NT2/D1 (cell line): ENCODE measurements around the gene GAP43.

Source experiments
- SUZ12 ChIP-seq: IDR thresholded peaks from 2 replicates; pipeline ENCODE4 v1.6.1; 2011; ENCODE audit not compliant: insufficient read length, insufficient read depth; ENCODE audit errors: extremely low read depth
- YY1 ChIP-seq: IDR thresholded peaks from 2 replicates; pipeline ENCODE4 v1.6.1; 2011; ENCODE audit not compliant: insufficient read length, insufficient read depth

- TF ChIP-seq SUZ12 (no peak), YY1 (no peak)
Measured at GRCh38 chr3:115727135-115727534, 103.8 kb downstream of the GAP43 start.
